CD4-positive, alpha-beta T cell treated with Interleukin-4 for 4 hours (primary cell): ENCODE data around the gene MGST3.
"Not testable (repeated sequence)": the region's sequence is repeated elsewhere in the genome, so short reads cannot be mapped to it uniquely, and the experiment has no call there.

Source experiments
- DNase-seq: peaks from one replicate; pipeline ENCODE4 v3.0.0-alpha.2; 2020

MGST3 gene

DNA sequence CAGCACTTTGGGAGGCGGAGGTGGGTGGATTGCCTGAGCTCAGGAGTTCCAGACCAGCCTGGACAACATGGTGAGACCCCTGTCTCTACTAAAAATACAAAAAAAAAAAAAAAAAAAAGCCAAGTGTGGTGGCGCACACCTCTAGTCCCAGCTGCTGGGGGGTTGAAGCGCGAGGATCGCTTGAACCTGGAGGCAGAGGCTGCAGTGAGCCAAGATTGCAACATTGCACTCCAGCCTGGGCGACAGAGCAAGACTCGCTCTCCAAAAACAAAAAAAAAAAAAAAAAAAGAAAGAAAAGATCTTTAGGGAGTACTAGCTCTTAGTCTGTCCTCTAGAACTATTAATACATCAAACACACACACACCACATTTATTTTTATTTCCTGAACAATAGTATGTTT lies 70.9 kb downstream of the MGST3 start:
- not testable (repeated sequence) for DNase-seq

GRCh38 chr1:165703648-165704047 lies 72.6 kb downstream of the MGST3 start:
- no peak for DNase-seq
